ENCODE results near the gene PGF. TPM values are rescaled to one million over a fixed set of nuclear protein-coding genes. Genes with fewer than 3 reads are reported as not detected.

PGF gene
- total and polyA plus RNA-seq, 2 of the 13 experiments (the other 11 are each of a cell fraction or from before 2014, with no cell fraction given): 10.7 to 27.5 TPM

DNA sequence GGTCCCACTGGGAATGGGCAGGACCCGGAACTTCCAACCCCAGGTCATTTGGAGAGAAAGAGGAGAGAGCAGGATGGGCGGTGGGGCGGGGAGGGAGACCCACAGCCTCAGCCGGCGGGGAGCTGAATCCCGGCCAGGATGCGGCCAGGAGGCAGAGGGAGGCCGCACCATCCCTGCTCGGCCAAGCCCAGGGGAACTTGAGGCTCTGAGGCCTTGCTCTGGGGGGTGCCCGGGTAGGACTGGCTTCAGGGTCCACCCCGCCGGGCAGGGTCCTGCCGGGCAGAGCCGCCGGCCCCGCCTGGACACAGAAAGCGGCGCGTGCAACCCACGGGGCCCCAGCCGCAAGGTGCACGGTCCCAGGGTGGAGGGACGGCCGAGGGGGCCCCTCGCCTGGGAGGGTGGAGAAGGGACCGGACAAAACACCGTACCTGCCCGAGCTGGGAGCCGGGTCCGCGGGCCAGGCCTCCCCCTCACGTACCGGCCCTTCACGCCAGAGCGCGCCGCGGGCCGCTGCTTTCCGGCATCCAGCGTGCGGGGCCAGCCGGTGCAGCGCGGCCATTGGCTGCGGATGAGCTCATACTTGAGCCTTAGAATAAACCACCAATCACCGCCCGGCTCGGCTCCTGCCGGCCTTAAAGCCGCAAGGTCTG lies 32.5 kb downstream of the PGF start, which contains the start of gene RPS6KL1:
RPS6KL1 (minus strand) TSS at position 509 of the 650 bp plus-strand sequence. CDS start 1,719 bp downstream, outside the sequence.
- intact Hi-C loops (cut with micrococcal nuclease; ENCODE audit: unreplicated experiment) (no loop called here), in situ Hi-C loops (cut with HindIII; ENCODE audit: extremely low pct_ligation_motif_present, low pct_unique_long_range_greater_than_20kb) (no loop called here)
- no peaks in the 10 kb centered on the region; a peak in 2 of 5 replicates for H3K27me3 ChIP-seq (ENCODE audit: control insufficient read depth in 1 of 2, insufficient read depth in 2 of 2, low read length in 2 of 2)
- H3K27ac ChIP-seq (ENCODE audit: extremely low read length, insufficient read depth, low read length): peak within 1 kb of the TSS; percentile 29
- H3K4me2 ChIP-seq (ENCODE audit: low read depth, low read length): peak within 1 kb of the TSS; percentile 77
- H3K36me3 ChIP-seq (replicated peaks in 1 of 2; ENCODE audit: control insufficient read depth in 1 of 2, insufficient read depth in 2 of 2, low read length in 2 of 2): no peaks in the 10 kb centered on the region
- DNase-seq (ENCODE audit: low spot score) (peak; percentile 74), FAIRE-seq (peak; percentile 60), ATAC-seq (peak; percentile 99)
- peak within 1 kb of the TSS; percentile 19 for H2AFZ ChIP-seq (ENCODE audit: low read length)
- peak within 1 kb of the TSS; percentile 83 to 97 (median 90); a peak in 5 of 6 replicates for H3K4me3 ChIP-seq (replicated peaks in 1 of 3; ENCODE audit: insufficient read depth in 1 of 3, low read depth in 2 of 3, low read length in 3 of 3)
- ChIA-PET POLR2A (interaction anchor here (0.8 to 2.0 kb wide), 20 partner anchors 9 to 166 kb away, joined by 3 to 16 read pairs (median 4); partner anchors contain the start of genes ACYP1, EIF2B2, PGF and PROX2), CTCF (ENCODE audit: low intra/inter-chr PET ratio, low total read pairs) (no interaction called here)
- no TSS peak for BruUV-seq (replicated peaks)
- no peaks in the 10 kb centered on the region for H3K79me2 ChIP-seq (ENCODE audit: insufficient read depth, low read length)
- H3K9ac ChIP-seq (ENCODE audit: insufficient read depth, low read depth, low read length): peak within 1 kb of the TSS; percentile 89
- H4K20me1 ChIP-seq (ENCODE audit: insufficient read depth, low read length): no peaks in the 10 kb centered on the region
- no peaks in the 10 kb centered on the region for H3K9me3 ChIP-seq (ENCODE audit: low read length)
- 0% methylated on average over 3 of the region's 51 CpGs for WGBS (ENCODE audit: low lambda C conversion rate)
- H3K4me1 ChIP-seq (ENCODE audit: insufficient read depth, low read length): peaks cover 13% of the 10 kb centered on the region
- TF ChIP-seq ELF3 (CRISPR knock-in tag; IDR thresholded peaks at IDR 0.05): no peak
- 0 out of 2 replicates have a peak, but pooled peaks have one; percentile 21 for TF ChIP-seq ISL2 (CRISPR knock-in tag; IDR thresholded peaks at IDR 0.05)
- TF ChIP-seq, protein P1, sequence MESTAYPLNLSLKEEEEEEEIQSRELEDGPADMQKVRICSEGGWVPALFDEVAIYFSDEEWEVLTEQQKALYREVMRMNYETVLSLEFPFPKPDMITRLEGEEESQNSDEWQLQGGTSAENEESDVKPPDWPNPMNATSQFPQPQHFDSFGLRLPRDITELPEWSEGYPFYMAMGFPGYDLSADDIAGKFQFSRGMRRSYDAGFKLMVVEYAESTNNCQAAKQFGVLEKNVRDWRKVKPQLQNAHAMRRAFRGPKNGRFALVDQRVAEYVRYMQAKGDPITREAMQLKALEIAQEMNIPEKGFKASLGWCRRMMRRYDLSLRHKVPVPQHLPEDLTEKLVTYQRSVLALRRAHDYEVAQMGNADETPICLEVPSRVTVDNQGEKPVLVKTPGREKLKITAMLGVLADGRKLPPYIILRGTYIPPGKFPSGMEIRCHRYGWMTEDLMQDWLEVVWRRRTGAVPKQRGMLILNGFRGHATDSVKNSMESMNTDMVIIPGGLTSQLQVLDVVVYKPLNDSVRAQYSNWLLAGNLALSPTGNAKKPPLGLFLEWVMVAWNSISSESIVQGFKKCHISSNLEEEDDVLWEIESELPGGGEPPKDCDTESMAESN (CRISPR knock-in tag; conservative IDR thresholded peaks at IDR 0.05): peak; percentile 56; the same call in 1 of the 2 replicates
- no peak for TF ChIP-seq GATA4 (IDR thresholded peaks at IDR 0.05; ENCODE audit: borderline replicate concordance, low read depth)
- no peak for TF ChIP-seq GZF1 (CRISPR knock-in tag; IDR thresholded peaks at IDR 0.05)
- TF ChIP-seq ATF1 (CRISPR knock-in tag; IDR thresholded peaks at IDR 0.05): no peak
- TF ChIP-seq, protein P2, sequence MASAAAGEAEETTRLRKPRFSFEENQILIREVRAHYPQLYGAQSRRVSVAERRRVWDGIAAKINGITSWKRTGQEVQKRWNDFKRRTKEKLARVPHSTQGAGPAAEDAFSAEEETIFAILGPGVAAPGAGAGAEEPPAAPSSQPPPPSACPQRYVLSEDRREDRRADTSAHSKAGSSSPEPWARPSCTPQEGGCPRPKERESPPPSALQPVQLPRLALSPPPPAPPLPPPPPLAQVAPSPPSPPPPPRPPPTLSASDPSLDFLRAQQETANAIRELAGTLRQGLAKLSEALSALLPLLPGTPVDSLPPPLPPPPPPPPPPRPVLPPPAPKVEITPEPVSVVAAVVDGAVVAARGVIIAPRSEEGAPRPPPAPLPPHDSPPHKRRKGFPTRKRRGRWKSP (CRISPR knock-in tag; IDR thresholded peaks at IDR 0.05): 0 out of 2 replicates have a peak, but pooled peaks have one; percentile 14
- TF ChIP-seq YEATS4 (CRISPR knock-in tag; IDR thresholded peaks at IDR 0.05; ENCODE audit: borderline replicate concordance): peak; percentile 63; the same call in 1 of the 2 replicates
- no peak for TF ChIP-seq ZNF543 (CRISPR knock-in tag; IDR thresholded peaks at IDR 0.05)
- TF ChIP-seq ZBTB8A (CRISPR knock-in tag; IDR thresholded peaks at IDR 0.05; ENCODE audit: borderline replicate concordance, low read depth): no peak
- TF ChIP-seq ZSCAN29 (CRISPR knock-in tag; conservative IDR thresholded peaks at IDR 0.05): no peak
- TF ChIP-seq ZNF451 (CRISPR knock-in tag; IDR thresholded peaks at IDR 0.05): 0 out of 2 replicates have a peak, but pooled peaks have one; percentile 28
- peak in 1 of 2 experiments; percentile 32; a peak in 1 of 4 replicates for TF ChIP-seq KLF16 (CRISPR knock-in tag; IDR thresholded peaks at IDR 0.05)
- TF ChIP-seq, protein P3, sequence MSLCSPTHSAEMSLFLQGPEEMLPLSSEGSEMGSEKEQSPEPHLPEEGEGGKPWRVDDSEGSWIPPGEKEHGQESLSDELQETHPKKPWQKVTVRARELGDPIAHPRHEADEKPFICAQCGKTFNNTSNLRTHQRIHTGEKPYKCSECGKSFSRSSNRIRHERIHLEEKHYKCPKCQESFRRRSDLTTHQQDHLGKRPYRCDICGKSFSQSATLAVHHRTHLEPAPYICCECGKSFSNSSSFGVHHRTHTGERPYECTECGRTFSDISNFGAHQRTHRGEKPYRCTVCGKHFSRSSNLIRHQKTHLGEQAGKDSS (CRISPR knock-in tag; IDR thresholded peaks at IDR 0.05; ENCODE audit: borderline replicate concordance, low read depth): no peak
- TF ChIP-seq, protein P4, sequence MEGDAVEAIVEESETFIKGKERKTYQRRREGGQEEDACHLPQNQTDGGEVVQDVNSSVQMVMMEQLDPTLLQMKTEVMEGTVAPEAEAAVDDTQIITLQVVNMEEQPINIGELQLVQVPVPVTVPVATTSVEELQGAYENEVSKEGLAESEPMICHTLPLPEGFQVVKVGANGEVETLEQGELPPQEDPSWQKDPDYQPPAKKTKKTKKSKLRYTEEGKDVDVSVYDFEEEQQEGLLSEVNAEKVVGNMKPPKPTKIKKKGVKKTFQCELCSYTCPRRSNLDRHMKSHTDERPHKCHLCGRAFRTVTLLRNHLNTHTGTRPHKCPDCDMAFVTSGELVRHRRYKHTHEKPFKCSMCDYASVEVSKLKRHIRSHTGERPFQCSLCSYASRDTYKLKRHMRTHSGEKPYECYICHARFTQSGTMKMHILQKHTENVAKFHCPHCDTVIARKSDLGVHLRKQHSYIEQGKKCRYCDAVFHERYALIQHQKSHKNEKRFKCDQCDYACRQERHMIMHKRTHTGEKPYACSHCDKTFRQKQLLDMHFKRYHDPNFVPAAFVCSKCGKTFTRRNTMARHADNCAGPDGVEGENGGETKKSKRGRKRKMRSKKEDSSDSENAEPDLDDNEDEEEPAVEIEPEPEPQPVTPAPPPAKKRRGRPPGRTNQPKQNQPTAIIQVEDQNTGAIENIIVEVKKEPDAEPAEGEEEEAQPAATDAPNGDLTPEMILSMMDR (CRISPR knock-in tag; IDR thresholded peaks at IDR 0.05): peak; percentile 25; the same call in 1 of the 2 replicates
- TF ChIP-seq, protein P5, sequence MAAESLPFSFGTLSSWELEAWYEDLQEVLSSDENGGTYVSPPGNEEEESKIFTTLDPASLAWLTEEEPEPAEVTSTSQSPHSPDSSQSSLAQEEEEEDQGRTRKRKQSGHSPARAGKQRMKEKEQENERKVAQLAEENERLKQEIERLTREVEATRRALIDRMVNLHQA (CRISPR knock-in tag; IDR thresholded peaks at IDR 0.05): 0 out of 2 replicates have a peak, but pooled peaks have one; percentile 60
- TF ChIP-seq MYC (CRISPR knock-in tag; IDR thresholded peaks at IDR 0.05; ENCODE audit: borderline replicate concordance): peak; percentile 49; the same call in 1 of the 2 replicates
